H9 (cell line): ENCODE data around the gene DAB1. TPM values are rescaled to one million over a fixed set of nuclear protein-coding genes. Genes with fewer than 3 reads are reported as not detected.

Source experiments
- DNase-seq: peaks from one replicate; pipeline ENCODE4 v3.0.0-alpha.2; 2017
- H2AFZ ChIP-seq: one replicate; pipeline ENCODE4 v1.6.1; 2013; ENCODE audit warnings: mild to moderate bottlenecking, low read length, control low read depth, moderate library complexity
- H2AK5ac ChIP-seq: 2 replicates; pipeline ENCODE4 v1.6.1; 2013; ENCODE audit warnings: low read length, control low read depth, mixed read lengths; ENCODE audit not compliant: insufficient read length
- H2BK120ac ChIP-seq: one replicate; pipeline ENCODE4 v1.6.1; 2013; ENCODE audit warnings: low read depth, mild to moderate bottlenecking, low read length, control low read depth, inconsistent platforms; ENCODE audit not compliant: poor library complexity, severe bottlenecking
- H2BK12ac ChIP-seq: 2 replicates; pipeline ENCODE4 v1.6.1; 2013; ENCODE audit warnings: low read length, control low read depth, mixed read lengths, low read depth; ENCODE audit not compliant: insufficient read length
- H2BK15ac ChIP-seq: 2 replicates; pipeline ENCODE4 v1.6.1; 2013; ENCODE audit warnings: low read depth, low read length, control low read depth
- H2BK20ac ChIP-seq: one replicate; pipeline ENCODE4 v1.6.1; 2013; ENCODE audit warnings: low read depth, mild to moderate bottlenecking, low read length, control low read depth, inconsistent platforms; ENCODE audit not compliant: poor library complexity, severe bottlenecking
- H2BK5ac ChIP-seq: 2 replicates; pipeline ENCODE4 v1.6.1; 2013; ENCODE audit warnings: low read length, control low read depth, mixed read lengths; ENCODE audit not compliant: insufficient read length
- H3K14ac ChIP-seq: 2 replicates; pipeline ENCODE4 v1.6.1; 2013; ENCODE audit warnings: low read length, control low read depth; ENCODE audit not compliant: insufficient read depth
- H3K18ac ChIP-seq: 2 replicates; pipeline ENCODE4 v1.6.1; 2013; ENCODE audit warnings: low read depth, mild to moderate bottlenecking, mixed read lengths, low read length, control low read depth; ENCODE audit not compliant: insufficient read length
- H3K23ac ChIP-seq: 2 replicates; pipeline ENCODE4 v1.6.1; 2013; ENCODE audit warnings: low read length, control low read depth, mixed read lengths, low read depth; ENCODE audit not compliant: insufficient read length
- H3K23me2 ChIP-seq: 2 replicates; pipeline ENCODE4 v1.6.1; 2013; ENCODE audit warnings: low read depth, mild to moderate bottlenecking, mixed read lengths, low read length, control low read depth; ENCODE audit not compliant: insufficient read length, poor library complexity, severe bottlenecking
- H3K27ac ChIP-seq: 2 replicates; pipeline ENCODE4 v1.5.1; 2013; ENCODE audit warnings: low read length, control low read depth, mixed read lengths, low read depth; ENCODE audit not compliant: insufficient read length
- H3K27me3 ChIP-seq: 2 replicates; pipeline ENCODE4 v1.6.1; 2013; ENCODE audit warnings: low read length, control low read depth, inconsistent platforms; ENCODE audit not compliant: insufficient read depth
- H3K4ac ChIP-seq: 2 replicates; pipeline ENCODE4 v1.6.1; 2013; ENCODE audit warnings: low read depth, mild to moderate bottlenecking, control low read depth, inconsistent platforms, low read length, moderate library complexity
- H3K4me1 ChIP-seq: 2 replicates; pipeline ENCODE4 v1.6.1; 2013; ENCODE audit warnings: low read length, control low read depth, inconsistent platforms; ENCODE audit not compliant: insufficient read depth
- H3K4me2 ChIP-seq: 2 replicates; pipeline ENCODE4 v1.6.1; 2013; ENCODE audit warnings: low read length, control low read depth, mixed read lengths; ENCODE audit not compliant: insufficient read length, insufficient read depth
- H3K56ac ChIP-seq: 2 replicates; pipeline ENCODE4 v1.6.1; 2013; ENCODE audit warnings: low read depth, mild to moderate bottlenecking, mixed read lengths, low read length, control low read depth; ENCODE audit not compliant: insufficient read length
- H3K79me1 ChIP-seq: 2 replicates; pipeline ENCODE4 v1.6.1; 2013; ENCODE audit warnings: low read depth, mild to moderate bottlenecking, moderate library complexity, low read length, control low read depth, inconsistent platforms; ENCODE audit not compliant: insufficient read depth, poor library complexity, severe bottlenecking
- H3K79me2 ChIP-seq: 2 replicates; pipeline ENCODE4 v1.6.1; 2013; ENCODE audit warnings: low read length, control low read depth, inconsistent platforms; ENCODE audit not compliant: insufficient read depth
- H3K9ac ChIP-seq: 2 replicates; pipeline ENCODE4 v1.6.1; 2013; ENCODE audit warnings: low read length, control low read depth, mixed read lengths; ENCODE audit not compliant: insufficient read length; ENCODE audit errors: extremely low read depth
- H3K9me3 ChIP-seq: one replicate; pipeline ENCODE4 v1.6.1; 2013; ENCODE audit warnings: low read depth, low read length, inconsistent platforms; ENCODE audit not compliant: control insufficient read depth
- H3T11ph ChIP-seq: one replicate; pipeline ENCODE4 v1.6.1; 2013; ENCODE audit warnings: mild to moderate bottlenecking, low read length, control low read depth, inconsistent platforms
- H4K20me1 ChIP-seq: one replicate; pipeline ENCODE4 v1.6.1; 2013; ENCODE audit not compliant: control insufficient read depth, insufficient read length, insufficient read depth
- H4K5ac ChIP-seq: 2 replicates; pipeline ENCODE4 v1.6.1; 2013; ENCODE audit warnings: low read depth, mild to moderate bottlenecking, mixed read lengths, low read length, control low read depth; ENCODE audit not compliant: insufficient read length
- H4K8ac ChIP-seq: replicated peaks from 2 replicates; pipeline ENCODE4 v1.6.1; 2013; ENCODE audit warnings: low read length, control low read depth, mixed read lengths, low read depth; ENCODE audit not compliant: insufficient read length
- H4K91ac ChIP-seq: 2 replicates; pipeline ENCODE4 v1.6.1; 2013; ENCODE audit warnings: low read depth, mild to moderate bottlenecking, moderate library complexity, mixed read lengths, low read length, control low read depth; ENCODE audit not compliant: insufficient read length
- H3K27ac Mint-ChIP-seq, 3 experiments: 2 replicates in 2 of 3; 3 replicates in 1 of 3; pipeline ENCODE4 v1.8.0; 2020 to 2021; ENCODE audit warnings: mixed read lengths in 3 of 3, mild to moderate bottlenecking in 1 of 3, moderate library complexity in 1 of 3
- H3K27me3 Mint-ChIP-seq: 2 replicates; pipeline ENCODE4 v1.8.0; 2021; ENCODE audit warnings: low read depth, mild to moderate bottlenecking, moderate library complexity, mixed read lengths
- H3K36me3 Mint-ChIP-seq, 3 experiments: 2 replicates in 2 of 3; 3 replicates in 1 of 3; pipeline ENCODE4 v1.8.0; 2020 to 2021; ENCODE audit warnings: low read depth in 3 of 3, mixed read lengths in 3 of 3; ENCODE audit not compliant: insufficient read depth in 1 of 3
- H3K4me1 Mint-ChIP-seq, 2 experiments: 2 replicates each; pipeline ENCODE4 v1.8.0; 2020; ENCODE audit warnings: mixed read lengths in 2 of 2
- H3K4me3 Mint-ChIP-seq, 2 experiments: 2 replicates in 1 of 2; 3 replicates in 1 of 2; pipeline ENCODE4 v1.8.0; 2020 to 2021; ENCODE audit warnings: mild to moderate bottlenecking in 2 of 2, mixed read lengths in 2 of 2, moderate library complexity in 1 of 2
- H3K9me3 Mint-ChIP-seq, 2 experiments: 2 replicates in 1 of 2; 3 replicates in 1 of 2; pipeline ENCODE4 v1.8.0; 2020; ENCODE audit warnings: mild to moderate bottlenecking in 2 of 2, mixed read lengths in 2 of 2, moderate library complexity in 1 of 2
- WGBS: extraction: QIAGEN DNeasy Blood & Tissue Kit; methylation state at CpG from one replicate; pipeline ENCODE4 v1.1.7; 2013; ENCODE audit warnings: missing lambda C conversion rate, low lambda C conversion rate, mixed read lengths; ENCODE audit not compliant: insufficient read length; ENCODE audit errors: extremely low coverage; 5-methylcytosine and 5-hydroxymethylcytosine counted together
- total RNA-seq: library from RNA; stranded (reverse); gene quantifications from 2 replicates; pipeline ENCODE4 v1.2.1, GENCODE V29; 2021
- TF ChIP-seq, protein P1 (sequence below): fragments of 200-600 bp; sonication (generic); conservative IDR thresholded peaks from 3 replicates; pipeline ENCODE4 v1.8.0; 2021; ENCODE audit warnings: antibody characterized with exemption, mild to moderate bottlenecking

Gene DAB1
- total RNA-seq, 1 experiment from 2014 or later, result 9.3 TPM

DNA sequence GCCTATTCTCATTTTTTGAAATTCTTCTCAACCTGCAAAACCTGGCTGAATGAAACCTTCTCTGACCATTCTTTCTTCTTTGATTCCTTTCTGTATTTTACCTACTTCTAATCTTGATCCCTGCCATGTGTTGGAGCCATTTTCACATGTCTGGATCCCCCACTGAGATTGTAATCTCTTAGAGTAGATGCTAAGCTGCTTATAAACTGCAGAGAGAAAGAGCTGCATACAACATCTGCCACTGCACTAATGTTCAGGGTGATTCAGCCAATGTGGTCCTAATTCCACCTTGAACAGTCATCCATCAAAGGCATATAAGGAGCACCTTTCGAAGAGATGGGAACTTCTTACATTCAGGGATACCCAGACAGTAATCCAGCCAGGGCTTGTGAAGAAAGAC lies 16.2 kb upstream of the DAB1 start:
- no peak overlapping the region for H2BK120ac ChIP-seq
- H3K56ac ChIP-seq, result no peak overlapping the region
- H3K23ac ChIP-seq, result no peak overlapping the region
- no peak overlapping the region for H2AK5ac ChIP-seq
- H2BK5ac ChIP-seq, result no peak overlapping the region
- no peak overlapping the region for H4K5ac ChIP-seq
- no peak overlapping the region for H2BK15ac ChIP-seq
- H3K9me3 ChIP-seq, result no peaks in the 10 kb centered on the region
- no peak overlapping the region for H3K4me2 ChIP-seq
- no peak overlapping the region for H2BK12ac ChIP-seq
- DNase-seq, result no peak
- no peak overlapping the region for H2BK20ac ChIP-seq
- H2AFZ ChIP-seq, result no peak overlapping the region
- no peak overlapping the region for H3K27ac Mint-ChIP-seq
- no peak overlapping the region for H3T11ph ChIP-seq
- H4K91ac ChIP-seq, result no peak overlapping the region
- no peaks in the 10 kb centered on the region for H3K27me3 ChIP-seq
- no peaks in the 10 kb centered on the region for H3K23me2 ChIP-seq
- no peaks in the 10 kb centered on the region for H3K79me1 ChIP-seq
- no peaks in the 10 kb centered on the region for H3K9me3 Mint-ChIP-seq
- no peak overlapping the region for H3K14ac ChIP-seq
- no peak overlapping the region for H3K4me3 Mint-ChIP-seq
- H3K27ac ChIP-seq, result no peak overlapping the region
- no peak overlapping the region for H3K4ac ChIP-seq
- TF ChIP-seq, protein P1, sequence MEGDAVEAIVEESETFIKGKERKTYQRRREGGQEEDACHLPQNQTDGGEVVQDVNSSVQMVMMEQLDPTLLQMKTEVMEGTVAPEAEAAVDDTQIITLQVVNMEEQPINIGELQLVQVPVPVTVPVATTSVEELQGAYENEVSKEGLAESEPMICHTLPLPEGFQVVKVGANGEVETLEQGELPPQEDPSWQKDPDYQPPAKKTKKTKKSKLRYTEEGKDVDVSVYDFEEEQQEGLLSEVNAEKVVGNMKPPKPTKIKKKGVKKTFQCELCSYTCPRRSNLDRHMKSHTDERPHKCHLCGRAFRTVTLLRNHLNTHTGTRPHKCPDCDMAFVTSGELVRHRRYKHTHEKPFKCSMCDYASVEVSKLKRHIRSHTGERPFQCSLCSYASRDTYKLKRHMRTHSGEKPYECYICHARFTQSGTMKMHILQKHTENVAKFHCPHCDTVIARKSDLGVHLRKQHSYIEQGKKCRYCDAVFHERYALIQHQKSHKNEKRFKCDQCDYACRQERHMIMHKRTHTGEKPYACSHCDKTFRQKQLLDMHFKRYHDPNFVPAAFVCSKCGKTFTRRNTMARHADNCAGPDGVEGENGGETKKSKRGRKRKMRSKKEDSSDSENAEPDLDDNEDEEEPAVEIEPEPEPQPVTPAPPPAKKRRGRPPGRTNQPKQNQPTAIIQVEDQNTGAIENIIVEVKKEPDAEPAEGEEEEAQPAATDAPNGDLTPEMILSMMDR, result no peak
- no peaks in the 10 kb centered on the region for H3K79me2 ChIP-seq
- H3K9ac ChIP-seq, result no peak overlapping the region
- H3K27me3 Mint-ChIP-seq, result no peaks in the 10 kb centered on the region; the same call in 1 of the 2 replicates
- no peaks in the 10 kb centered on the region for H3K36me3 Mint-ChIP-seq
- H3K4me1 ChIP-seq, result no peaks in the 10 kb centered on the region
- no CpG with 5 or more reads among the region's 1 CpG for WGBS
- H4K8ac ChIP-seq, result no peak overlapping the region
- H3K4me1 Mint-ChIP-seq, result peaks cover 6 to 8% of the 10 kb centered on the region in 2 experiments
- H3K18ac ChIP-seq, result no peak overlapping the region
- no peaks in the 10 kb centered on the region for H4K20me1 ChIP-seq
